HG03469 (cell line): ENCODE data around the gene PLEKHG4B.

Source experiments
- ATAC-seq: cut with Tn5 transposase; IDR thresholded peaks from one replicate; pipeline ENCODE4 v1.9.1; 2021; ENCODE audit warnings: mild to moderate bottlenecking, moderate library complexity, moderate number of reproducible peaks; ENCODE audit not compliant: unreplicated experiment

The PLEKHG4B gene

GRCh38 chr5:167982-168660 lies 76.2 kb downstream of the PLEKHG4B start:
- no peak for ATAC-seq

- no peak for ATAC-seq
These were observed 77.2 kb downstream of the PLEKHG4B start for GRCh38 chr5:169071-169727.

- no peak for ATAC-seq
These were observed 77.7 kb downstream of the PLEKHG4B start for GRCh38 chr5:169728-170094.

- no peak for ATAC-seq
These were observed 79.2 kb downstream of the PLEKHG4B start for GRCh38 chr5:170971-171800.

GRCh38 chr5:171801-172331 lies 79.9 kb downstream of the PLEKHG4B start:
- ATAC-seq = no peak

- no peak for ATAC-seq
These were observed 80.5 kb downstream of the PLEKHG4B start for GRCh38 chr5:172421-172820.

GRCh38 chr5:172841-173251 lies 80.9 kb downstream of the PLEKHG4B start:
- no peak for ATAC-seq

GRCh38 chr5:173392-174290 lies 81.7 kb downstream of the PLEKHG4B start:
- ATAC-seq = no peak

- ATAC-seq = no peak
These were observed 82.3 kb downstream of the PLEKHG4B start for GRCh38 chr5:174291-174600.

GRCh38 chr5:174876-175465 lies 83.0 kb downstream of the PLEKHG4B start:
- ATAC-seq = no peak

- no peak for ATAC-seq
These were observed 84.4 kb downstream of the PLEKHG4B start for GRCh38 chr5:176296-176823.

GRCh38 chr5:178110-178509 lies 86.1 kb downstream of the PLEKHG4B start:
- ATAC-seq = no peak

- ATAC-seq = no peak
These were observed 87.4 kb downstream of the PLEKHG4B start for GRCh38 chr5:179401-179800.

GRCh38 chr5:180286-180918 lies 88.4 kb downstream of the PLEKHG4B start:
- ATAC-seq = no peak

- no peak for ATAC-seq
These were observed 89.2 kb downstream of the PLEKHG4B start for GRCh38 chr5:181160-181559.

GRCh38 chr5:181566-181965 lies 89.6 kb downstream of the PLEKHG4B start:
- ATAC-seq = no peak

- ATAC-seq = no peak
These were observed 90.2 kb downstream of the PLEKHG4B start for GRCh38 chr5:182126-182525.

GRCh38 chr5:184471-184870 lies 92.5 kb downstream of the PLEKHG4B start:
- no peak for ATAC-seq
